Vagina (tissue), 2 donors: Measurements from ENCODE around the gene LDLR. TPM values are rescaled to one million over a fixed set of nuclear protein-coding genes. Genes with fewer than 3 reads are reported as not detected.
A peak's percentile ranks its signal among the peaks of the same experiment; 100 is the strongest.
"Not testable (repeated sequence)": the region's sequence is repeated elsewhere in the genome, so short reads cannot be mapped to it uniquely, and the experiment has no call there.

Experiments
- DNase-seq, 2 donors: peaks; one replicate each; pipeline ENCODE4 v3.0.0-alpha.2; 2017; ENCODE audit errors: extremely low spot score in 2 of 2
- H3K27ac ChIP-seq: fragments of 200-600 bp; sonication (generic); one replicate; pipeline ENCODE4 v1.5.1; 2019
- H3K27me3 ChIP-seq: fragments of 200-600 bp; sonication (generic); one replicate; pipeline ENCODE4 v1.5.1; 2019
- H3K36me3 ChIP-seq, 2 donors: fragments of 200-600 bp; sonication (generic); one replicate each; pipeline ENCODE4 v1.5.1; 2017 to 2019
- H3K4me1 ChIP-seq: fragments of 200-600 bp; sonication (generic); one replicate; pipeline ENCODE4 v1.5.1; 2019
- H3K4me3 ChIP-seq, 2 donors: fragments of 200-600 bp; sonication (generic); 1 replicate in 1 of 2; 2 replicates in 1 of 2; pipeline ENCODE4 v1.5.1; 2016 to 2019
- H3K9me3 ChIP-seq: fragments of 200-600 bp; sonication (generic); one replicate; pipeline ENCODE4 v1.5.1; 2019
- POLR2A ChIP-seq, 2 donors: fragments of 450-650 bp; IDR thresholded peaks; one replicate each; pipeline ENCODE4 v1.6.1; 2017; ENCODE audit warnings: antibody characterized with exemption in 2 of 2, mild to moderate bottlenecking in 2 of 2, moderate library complexity in 2 of 2
- POLR2AphosphoS5 ChIP-seq, 2 donors: sonication (generic); formaldehyde crosslinking; IDR thresholded peaks; one replicate each; pipeline ENCODE4 v1.9.0; 2017; ENCODE audit warnings: antibody characterized with exemption in 2 of 2, mild to moderate bottlenecking in 2 of 2, low read depth in 1 of 2; ENCODE audit not compliant: insufficient read depth in 1 of 2
- intact Hi-C: fragments of 100-400 bp; cut with DNase I; formaldehyde crosslinking; loops from one replicate; pipeline ENCODE4 v1.15.1; 2023
- total RNA-seq: library from RNA; depleted of rRNA; stranded (reverse); fragments of >200 nt; gene quantifications from one replicate; pipeline ENCODE4 v1.2.3, GENCODE V29; 2016
- TF ChIP-seq, protein P1 (sequence below), 3 experiments: fragments of 450-650 bp in 2 of 3; fragments of 200-600 bp in 1 of 3; sonication (generic) in 1 of 3; IDR thresholded peaks; one replicate each; pipeline ENCODE4 v1.5.1; 2017 to 2019; ENCODE audit warnings: antibody characterized with exemption in 3 of 3, mild to moderate bottlenecking in 2 of 3, moderate library complexity in 2 of 3

Gene LDLR
- total RNA-seq, 1 donor from 2014 or later, result 135 TPM

DNA sequence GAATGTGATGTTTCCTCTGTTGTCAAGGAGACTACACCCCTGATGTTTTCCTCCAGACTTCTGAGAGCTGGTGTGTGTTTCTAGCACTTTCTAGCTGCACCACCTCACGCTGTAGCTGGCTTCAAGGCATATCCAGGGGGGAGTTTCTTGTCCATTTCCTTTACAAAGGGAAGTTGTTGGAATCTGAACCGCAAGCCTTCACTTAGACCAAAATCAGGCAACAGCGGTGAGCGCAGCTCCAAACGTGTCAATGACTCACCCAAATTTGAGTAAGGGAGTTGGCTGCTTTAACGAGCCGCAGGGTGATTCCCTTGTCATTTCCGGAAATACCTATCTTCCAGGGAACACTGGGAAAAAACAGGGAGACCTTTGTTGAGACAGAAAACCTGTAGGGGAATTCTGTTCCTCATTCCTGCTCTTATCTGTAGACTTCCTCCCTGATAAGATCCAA is 2.5 kb downstream of the LDLR start:
- intact Hi-C loops, result loop anchor here (5.0 kb wide), 1 partner anchor 46 kb away; no protein-coding TSS in a partner anchor
- H3K4me1 ChIP-seq, result peaks cover 61% of the 10 kb centered on the region

DNA sequence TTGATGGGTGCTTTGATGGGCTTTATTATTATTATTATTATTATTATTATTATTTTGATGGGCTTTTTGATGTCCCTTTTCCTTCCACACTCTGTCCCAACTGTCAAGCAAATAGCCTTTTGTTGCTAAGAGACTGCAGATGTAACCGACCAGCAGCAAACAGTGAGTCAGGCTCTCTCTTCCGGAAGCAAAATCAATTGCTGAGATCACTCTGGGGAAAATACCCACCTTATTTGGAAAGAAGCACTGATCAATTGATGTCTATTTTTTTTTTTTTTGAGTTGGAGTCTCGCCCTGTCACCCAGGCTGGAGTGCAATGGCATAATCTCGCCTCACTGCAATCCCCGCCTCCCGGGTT is 2.9 kb downstream of the LDLR start:
- no peak for TF ChIP-seq POLR2A (IDR thresholded peaks at IDR 0.05)
- TF ChIP-seq, protein P1, sequence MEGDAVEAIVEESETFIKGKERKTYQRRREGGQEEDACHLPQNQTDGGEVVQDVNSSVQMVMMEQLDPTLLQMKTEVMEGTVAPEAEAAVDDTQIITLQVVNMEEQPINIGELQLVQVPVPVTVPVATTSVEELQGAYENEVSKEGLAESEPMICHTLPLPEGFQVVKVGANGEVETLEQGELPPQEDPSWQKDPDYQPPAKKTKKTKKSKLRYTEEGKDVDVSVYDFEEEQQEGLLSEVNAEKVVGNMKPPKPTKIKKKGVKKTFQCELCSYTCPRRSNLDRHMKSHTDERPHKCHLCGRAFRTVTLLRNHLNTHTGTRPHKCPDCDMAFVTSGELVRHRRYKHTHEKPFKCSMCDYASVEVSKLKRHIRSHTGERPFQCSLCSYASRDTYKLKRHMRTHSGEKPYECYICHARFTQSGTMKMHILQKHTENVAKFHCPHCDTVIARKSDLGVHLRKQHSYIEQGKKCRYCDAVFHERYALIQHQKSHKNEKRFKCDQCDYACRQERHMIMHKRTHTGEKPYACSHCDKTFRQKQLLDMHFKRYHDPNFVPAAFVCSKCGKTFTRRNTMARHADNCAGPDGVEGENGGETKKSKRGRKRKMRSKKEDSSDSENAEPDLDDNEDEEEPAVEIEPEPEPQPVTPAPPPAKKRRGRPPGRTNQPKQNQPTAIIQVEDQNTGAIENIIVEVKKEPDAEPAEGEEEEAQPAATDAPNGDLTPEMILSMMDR (IDR thresholded peaks at IDR 0.05), result no peak
- TF ChIP-seq POLR2AphosphoS5 (IDR thresholded peaks at IDR 0.05; ENCODE audit: insufficient read depth in 1 of 2, low read depth in 1 of 2), result no peak
- Histone ChIP-seq H3K27me3 (no peaks in the 10 kb centered on the region), H3K27ac (peak overlapping the region; percentile 99), H3K36me3 (no peaks in the 10 kb centered on the region), H3K4me3 (peak overlapping the region in 1 of 2 donors; percentile 70), H3K4me1 (peaks cover 61% of the 10 kb centered on the region), H3K9me3 (no peaks in the 10 kb centered on the region)
- DNase-seq, result no peak
- intact Hi-C loops, result loop anchor here (5.0 kb wide), 1 partner anchor 45 kb away; no protein-coding TSS in a partner anchor

More for the DNA sequence above, 2.5 kb downstream of the LDLR start:
- peak in 1 of 2 donors; percentile 96 for DNase-seq
- H3K27me3 ChIP-seq, result no peaks in the 10 kb centered on the region
- no peaks in the 10 kb centered on the region for H3K36me3 ChIP-seq
- H3K9me3 ChIP-seq, result no peaks in the 10 kb centered on the region
- H3K4me3 ChIP-seq, result peak overlapping the region; percentile 70 to 83
- TF ChIP-seq POLR2AphosphoS5 (IDR thresholded peaks at IDR 0.05; ENCODE audit: insufficient read depth in 1 of 2, low read depth in 1 of 2), result peak in 1 of 2 donors; percentile 95
- TF ChIP-seq POLR2A (IDR thresholded peaks at IDR 0.05), result peak in 1 of 2 donors; percentile 7
- TF ChIP-seq, protein P1 (IDR thresholded peaks at IDR 0.05), result no peak
- peak overlapping the region; percentile 99 for H3K27ac ChIP-seq

DNA sequence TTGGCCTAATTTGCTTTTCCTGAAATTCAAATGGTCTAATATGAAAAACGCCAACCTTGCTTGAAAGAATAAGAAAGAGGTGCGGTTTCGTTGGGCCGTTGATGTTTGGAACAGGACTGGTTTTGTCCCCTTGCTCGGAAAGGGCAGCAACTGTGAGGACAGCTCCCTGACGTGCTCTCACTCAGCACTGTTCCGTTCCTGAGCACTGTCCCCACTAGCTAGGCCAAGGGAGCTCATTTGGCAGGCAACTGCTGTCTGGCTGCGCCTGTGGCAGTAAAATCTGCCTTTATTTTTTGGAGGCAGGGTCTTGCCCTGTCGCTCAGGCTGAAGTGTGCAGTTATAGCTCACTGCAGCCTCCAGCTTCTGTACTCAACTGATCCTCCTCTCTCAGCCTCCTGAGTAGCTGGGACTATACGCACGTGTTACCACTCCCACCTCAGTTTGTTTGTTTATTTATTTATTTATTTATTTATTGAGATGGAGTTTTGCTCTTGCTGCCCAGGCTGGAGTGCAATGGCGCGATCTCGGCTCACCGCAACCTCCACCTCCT is 4.5 kb downstream of the LDLR start:
- Histone ChIP-seq H3K4me1 (peaks cover 53% of the 10 kb centered on the region), H3K4me3 (no peak overlapping the region), H3K27me3 (no peaks in the 10 kb centered on the region), H3K36me3 (no peaks in the 10 kb centered on the region), H3K27ac (peak overlapping the region; percentile 99), H3K9me3 (no peaks in the 10 kb centered on the region)
- TF ChIP-seq POLR2AphosphoS5 (IDR thresholded peaks at IDR 0.05; ENCODE audit: insufficient read depth in 1 of 2, low read depth in 1 of 2) (no peak), POLR2A (IDR thresholded peaks at IDR 0.05) (no peak)
- TF ChIP-seq, protein P1 (IDR thresholded peaks at IDR 0.05), result no peak
- intact Hi-C loops, result loop anchor here (5.0 kb wide), 1 partner anchor 44 kb away; no protein-coding TSS in a partner anchor
- DNase-seq, result no peak

DNA sequence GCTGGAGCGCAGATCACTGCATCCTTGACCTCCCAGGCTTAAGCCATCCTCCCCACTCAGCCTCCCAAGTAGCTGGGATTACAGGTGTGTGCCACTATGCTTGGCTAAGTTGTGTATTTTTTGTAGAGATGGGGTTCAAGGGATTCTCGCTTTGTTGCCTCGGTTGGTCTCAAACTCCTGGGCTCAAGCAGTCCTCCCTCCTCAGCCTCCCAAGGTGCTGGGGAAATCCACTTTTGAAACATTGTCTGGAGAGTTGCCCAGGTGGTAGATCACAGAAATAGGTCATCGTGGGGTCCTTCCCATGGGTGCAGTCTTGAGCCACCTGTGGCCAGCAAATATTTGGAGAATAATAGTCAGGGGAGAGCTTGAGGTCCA is 5.2 kb downstream of the LDLR start:
- peak overlapping the region; percentile 86 for H3K27ac ChIP-seq
- no peaks in the 10 kb centered on the region for H3K9me3 ChIP-seq
- no peaks in the 10 kb centered on the region for H3K27me3 ChIP-seq
- no peaks in the 10 kb centered on the region for H3K36me3 ChIP-seq
- no peak for DNase-seq
- peaks cover 54% of the 10 kb centered on the region for H3K4me1 ChIP-seq
- intact Hi-C loops, result loop anchor here (5.0 kb wide), 1 partner anchor 43 kb away; no protein-coding TSS in a partner anchor
- TF ChIP-seq, protein P1 (IDR thresholded peaks at IDR 0.05), result no peak
- TF ChIP-seq POLR2A (IDR thresholded peaks at IDR 0.05) (no peak), POLR2AphosphoS5 (IDR thresholded peaks at IDR 0.05; ENCODE audit: insufficient read depth in 1 of 2, low read depth in 1 of 2) (no peak)
- H3K4me3 ChIP-seq, result no peak overlapping the region

DNA sequence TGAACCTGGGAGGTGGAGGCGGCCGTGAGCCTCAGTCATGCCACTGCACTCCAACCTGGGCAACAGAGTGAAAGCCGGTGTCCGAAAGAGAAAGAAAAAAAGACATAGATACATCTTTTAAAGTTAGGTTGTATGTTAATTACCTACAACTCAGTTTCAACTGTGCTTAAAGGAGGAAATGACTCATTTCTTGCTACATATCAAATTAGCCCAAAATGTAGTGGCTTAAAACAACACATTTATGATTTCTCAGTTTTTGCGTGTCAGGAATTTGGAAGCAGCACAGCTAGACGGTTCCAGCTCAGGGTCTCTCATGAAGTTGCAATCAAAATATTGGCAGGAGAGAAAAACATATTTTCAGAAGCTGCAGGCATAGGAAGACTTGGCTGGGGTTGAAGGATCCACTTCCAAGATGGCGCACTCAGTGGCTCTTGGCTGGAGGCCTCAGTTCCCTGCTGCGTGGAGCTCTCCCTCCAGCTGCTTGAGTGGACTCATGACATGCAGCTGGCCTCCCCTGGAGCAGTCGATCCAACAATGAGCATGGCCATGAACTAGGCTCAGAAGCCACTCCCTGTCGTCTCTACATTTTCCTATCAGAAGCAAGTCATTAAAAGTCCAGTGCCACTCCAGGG is 7.1 kb downstream of the LDLR start:
- DNase-seq, result no peak
- Histone ChIP-seq H3K36me3 (peaks cover 0 to 13% of the 10 kb centered on the region in 2 donors), H3K27me3 (no peaks in the 10 kb centered on the region), H3K27ac (peak overlapping the region; percentile 86), H3K9me3 (no peaks in the 10 kb centered on the region), H3K4me3 (no peak overlapping the region), H3K4me1 (peaks cover 50% of the 10 kb centered on the region)
- TF ChIP-seq POLR2AphosphoS5 (IDR thresholded peaks at IDR 0.05; ENCODE audit: insufficient read depth in 1 of 2, low read depth in 1 of 2), result peak; percentile 57 to 73
- no peak for TF ChIP-seq POLR2A (IDR thresholded peaks at IDR 0.05)
- TF ChIP-seq, protein P1 (IDR thresholded peaks at IDR 0.05), result no peak
- intact Hi-C loops, result no loop called here

DNA sequence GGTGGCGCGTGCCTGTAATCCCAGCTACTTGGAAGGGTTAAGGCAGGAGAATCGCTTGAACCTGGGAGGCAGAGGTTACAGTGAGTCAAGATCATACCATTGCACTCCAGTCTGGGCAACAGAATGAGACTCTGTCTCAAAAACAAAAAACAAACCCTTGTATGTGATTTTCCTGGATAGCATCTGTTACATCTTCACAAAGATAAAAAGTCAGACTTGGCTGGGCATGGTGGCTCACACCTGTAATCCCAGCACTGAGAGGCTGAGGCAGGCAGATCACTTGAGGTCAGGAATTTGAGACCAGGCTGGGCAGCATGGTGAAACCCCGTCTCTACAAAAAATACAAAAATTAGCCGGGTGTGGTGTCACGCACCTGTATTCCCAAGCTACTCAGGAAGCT is 8.1 kb downstream of the LDLR start:
- H3K9me3 ChIP-seq, H3K4me3 ChIP-seq, H3K27ac ChIP-seq, H3K27me3 ChIP-seq, intact Hi-C loops, DNase-seq: not testable (repeated sequence)
- H3K4me1 ChIP-seq, result peaks cover 39% of the 10 kb centered on the region
- peaks cover 0 to 16% of the 10 kb centered on the region in 2 donors for H3K36me3 ChIP-seq
